Ascending aorta (tissue), 2 donors: Measurements from ENCODE around the gene TPM2. TPM values are rescaled to one million over a fixed set of nuclear protein-coding genes. Genes with fewer than 3 reads are reported as not detected.

Source experiments
- DNase-seq, 2 donors: peaks; one replicate each; pipeline ENCODE4 v3.0.0-alpha.2; 2019; ENCODE audit warnings: low spot score in 2 of 2
- H3K27ac ChIP-seq, 2 donors: fragments of 200-600 bp; sonication (generic); one replicate each; pipeline ENCODE4 v1.5.1; 2016 to 2017; ENCODE audit warnings: mild to moderate bottlenecking in 1 of 2
- H3K27me3 ChIP-seq: fragments of 200-600 bp; sonication (generic); one replicate; pipeline ENCODE4 v1.5.1; 2017
- H3K36me3 ChIP-seq, 2 donors: fragments of 200-600 bp; sonication (generic); one replicate each; pipeline ENCODE4 v1.5.1; 2016
- H3K4me1 ChIP-seq, 2 donors: fragments of 200-600 bp; sonication (generic); one replicate each; pipeline ENCODE4 v1.5.1; 2016 to 2017; ENCODE audit warnings: mild to moderate bottlenecking in 1 of 2
- H3K4me3 ChIP-seq, 2 donors: fragments of 200-600 bp; sonication (generic); one replicate each; pipeline ENCODE4 v1.5.1; 2016 to 2017; ENCODE audit warnings: mild to moderate bottlenecking in 1 of 2
- H3K9me3 ChIP-seq, 2 donors: fragments of 200-600 bp; sonication (generic); one replicate each; pipeline ENCODE4 v1.5.1; 2016
- intact Hi-C: fragments of 100-400 bp; cut with DNase I; formaldehyde crosslinking; loops from one replicate; pipeline ENCODE4 v1.15.1; 2023
- total RNA-seq: library from RNA; depleted of rRNA; stranded (reverse); fragments of >200 nt; gene quantifications from one replicate; pipeline ENCODE4 v1.1.0, GENCODE V29; 2016
- TF ChIP-seq, protein P1 (sequence below), 3 experiments: fragments of 200-600 bp in 2 of 3; fragments of 450-650 bp in 1 of 3; sonication (generic) in 2 of 3; IDR thresholded peaks; one replicate each; pipeline ENCODE4 v1.5.1; 2016 to 2019; ENCODE audit warnings: antibody characterized with exemption in 3 of 3, mild to moderate bottlenecking in 1 of 3, moderate library complexity in 1 of 3

The TPM2 gene
- total RNA-seq, 1 donor from 2014 or later: 1,923 TPM

DNA sequence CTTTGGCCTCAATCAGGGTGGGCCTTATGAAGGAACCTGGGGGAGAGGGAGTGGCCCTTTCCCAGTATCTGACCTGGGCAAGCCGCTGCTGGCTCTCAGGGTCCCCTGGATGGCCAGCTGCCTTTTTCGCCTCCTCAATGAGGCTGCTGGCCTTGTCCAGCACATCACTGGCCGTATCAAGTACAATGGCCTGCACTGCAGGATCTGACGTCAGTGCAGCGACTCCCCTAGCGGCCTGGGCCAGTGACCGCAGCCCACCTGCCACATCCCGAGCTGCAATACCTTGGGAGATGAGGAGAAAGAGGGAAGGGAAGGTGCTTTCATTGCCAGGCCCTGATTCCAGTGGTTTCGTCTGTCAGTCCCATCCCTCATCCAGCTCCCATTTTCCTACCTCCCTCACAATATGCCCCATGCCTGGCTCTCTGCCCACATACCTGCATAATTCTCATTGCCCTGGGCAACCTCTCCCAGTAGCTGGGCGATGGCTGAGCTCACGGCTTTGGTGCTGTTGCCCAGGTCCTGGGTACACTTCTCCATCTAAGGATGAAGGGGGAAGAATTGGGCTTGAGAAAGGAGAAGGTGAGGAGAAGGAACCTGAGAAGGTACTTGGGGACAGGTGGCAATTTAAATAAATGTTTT lies 23.2 kb upstream of the TPM2 start:
- H3K27me3 ChIP-seq: no peaks in the 10 kb centered on the region
- no peak overlapping the region for H3K4me3 ChIP-seq
- no peaks in the 10 kb centered on the region for H3K9me3 ChIP-seq
- peak overlapping the region in 1 of 2 donors; percentile 35 for H3K27ac ChIP-seq
- intact Hi-C loops: no loop called here
- TF ChIP-seq, protein P1, sequence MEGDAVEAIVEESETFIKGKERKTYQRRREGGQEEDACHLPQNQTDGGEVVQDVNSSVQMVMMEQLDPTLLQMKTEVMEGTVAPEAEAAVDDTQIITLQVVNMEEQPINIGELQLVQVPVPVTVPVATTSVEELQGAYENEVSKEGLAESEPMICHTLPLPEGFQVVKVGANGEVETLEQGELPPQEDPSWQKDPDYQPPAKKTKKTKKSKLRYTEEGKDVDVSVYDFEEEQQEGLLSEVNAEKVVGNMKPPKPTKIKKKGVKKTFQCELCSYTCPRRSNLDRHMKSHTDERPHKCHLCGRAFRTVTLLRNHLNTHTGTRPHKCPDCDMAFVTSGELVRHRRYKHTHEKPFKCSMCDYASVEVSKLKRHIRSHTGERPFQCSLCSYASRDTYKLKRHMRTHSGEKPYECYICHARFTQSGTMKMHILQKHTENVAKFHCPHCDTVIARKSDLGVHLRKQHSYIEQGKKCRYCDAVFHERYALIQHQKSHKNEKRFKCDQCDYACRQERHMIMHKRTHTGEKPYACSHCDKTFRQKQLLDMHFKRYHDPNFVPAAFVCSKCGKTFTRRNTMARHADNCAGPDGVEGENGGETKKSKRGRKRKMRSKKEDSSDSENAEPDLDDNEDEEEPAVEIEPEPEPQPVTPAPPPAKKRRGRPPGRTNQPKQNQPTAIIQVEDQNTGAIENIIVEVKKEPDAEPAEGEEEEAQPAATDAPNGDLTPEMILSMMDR (IDR thresholded peaks at IDR 0.05): no peak
- H3K36me3 ChIP-seq: peaks cover 98% of the 10 kb centered on the region in 2 donors
- DNase-seq: no peak
- peaks cover 0 to 3% of the 10 kb centered on the region in 2 donors for H3K4me1 ChIP-seq

DNA sequence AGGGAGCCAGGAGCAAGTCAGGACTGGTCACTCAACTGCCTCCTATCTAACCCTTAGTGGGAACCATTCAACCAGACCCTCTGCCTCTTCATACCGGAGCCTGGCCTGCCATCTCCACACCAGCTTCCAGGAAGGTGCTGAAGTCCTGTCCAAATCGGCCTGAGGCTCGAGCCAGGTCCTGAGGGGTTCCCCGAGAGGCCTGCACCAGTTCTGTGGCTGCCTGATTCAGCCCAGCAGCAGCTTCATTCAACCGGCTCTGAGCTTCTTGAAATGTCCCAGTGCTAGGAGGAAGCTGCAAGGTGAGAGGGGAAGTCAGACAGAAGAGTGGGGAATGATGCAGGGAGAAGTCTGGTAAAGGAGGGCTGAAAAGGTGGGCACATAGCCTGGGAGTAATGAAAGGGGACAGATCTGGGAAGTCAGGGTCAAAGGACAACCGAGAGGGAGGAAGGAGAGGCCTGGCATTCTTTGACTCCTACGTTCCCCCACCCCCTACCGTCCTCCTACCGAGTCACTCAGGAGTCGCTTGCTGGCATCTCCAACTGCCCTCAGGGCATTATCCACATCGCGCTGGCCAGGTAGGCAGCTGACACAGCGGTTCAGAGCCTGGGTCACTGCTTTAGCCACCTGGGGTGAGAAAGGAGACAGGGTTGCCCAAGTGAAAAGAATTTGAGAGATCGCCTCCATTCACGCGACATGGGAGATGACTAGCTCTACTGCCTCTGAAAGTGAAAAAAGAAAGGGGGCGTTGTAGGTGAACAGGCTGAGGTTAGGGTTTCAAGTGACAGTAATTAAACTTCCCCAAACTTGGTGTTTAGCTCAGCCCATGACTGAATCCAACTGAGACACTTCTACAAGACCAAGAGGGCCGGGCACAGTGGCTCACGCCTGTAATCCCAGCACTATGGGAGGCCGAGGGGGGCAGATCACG lies 22.0 kb upstream of the TPM2 start:
- no peaks in the 10 kb centered on the region for H3K9me3 ChIP-seq
- H3K27ac ChIP-seq: peak overlapping the region; percentile 1 to 17
- H3K27me3 ChIP-seq: no peaks in the 10 kb centered on the region
- TF ChIP-seq, protein P1 (IDR thresholded peaks at IDR 0.05): no peak
- no peak overlapping the region for H3K4me3 ChIP-seq
- intact Hi-C loops: no loop called here
- peaks cover 0 to 3% of the 10 kb centered on the region in 2 donors for H3K4me1 ChIP-seq
- no peak for DNase-seq
- H3K36me3 ChIP-seq: peaks cover 98% of the 10 kb centered on the region in 2 donors

DNA sequence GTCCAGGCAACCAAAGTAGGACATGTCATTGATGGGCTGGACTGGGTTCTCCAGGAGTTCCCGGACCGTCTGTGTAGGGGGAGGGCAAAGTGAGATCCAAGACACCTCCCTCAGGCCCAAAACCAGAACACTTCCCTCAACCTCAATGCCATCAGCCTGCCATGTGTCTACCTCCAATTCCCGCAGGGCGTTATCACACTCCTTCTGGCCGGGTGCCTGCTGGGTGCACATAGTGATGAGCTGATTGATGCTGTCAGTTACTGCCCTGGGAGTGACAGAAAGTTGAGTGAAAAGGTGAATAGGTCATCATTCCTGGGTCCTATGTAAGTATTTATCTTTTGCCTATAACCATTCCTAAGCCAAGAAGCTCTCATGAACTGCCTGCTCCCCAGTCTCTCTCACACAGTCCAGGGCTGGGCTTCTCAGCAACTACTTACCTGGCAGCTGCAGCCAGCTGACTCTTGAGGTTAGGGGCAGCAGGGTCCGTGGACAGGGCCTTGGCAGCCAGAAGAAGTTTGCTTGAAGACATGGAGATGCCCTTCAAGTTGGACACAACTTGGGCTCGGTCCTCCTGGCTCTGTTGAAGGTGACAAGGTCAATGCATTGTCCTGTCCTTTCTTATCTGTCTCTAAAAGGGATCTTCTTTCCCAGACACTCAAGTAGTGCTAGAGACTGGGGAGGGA lies 21.2 kb upstream of the TPM2 start:
- Histone ChIP-seq H3K36me3 (peaks cover 98% of the 10 kb centered on the region in 2 donors), H3K4me1 (no peaks in the 10 kb centered on the region), H3K9me3 (no peaks in the 10 kb centered on the region), H3K4me3 (no peak overlapping the region), H3K27me3 (no peaks in the 10 kb centered on the region), H3K27ac (peak overlapping the region; percentile 17 to 40)
- DNase-seq: no peak
- TF ChIP-seq, protein P1 (IDR thresholded peaks at IDR 0.05): no peak
- intact Hi-C loops: no loop called here

DNA sequence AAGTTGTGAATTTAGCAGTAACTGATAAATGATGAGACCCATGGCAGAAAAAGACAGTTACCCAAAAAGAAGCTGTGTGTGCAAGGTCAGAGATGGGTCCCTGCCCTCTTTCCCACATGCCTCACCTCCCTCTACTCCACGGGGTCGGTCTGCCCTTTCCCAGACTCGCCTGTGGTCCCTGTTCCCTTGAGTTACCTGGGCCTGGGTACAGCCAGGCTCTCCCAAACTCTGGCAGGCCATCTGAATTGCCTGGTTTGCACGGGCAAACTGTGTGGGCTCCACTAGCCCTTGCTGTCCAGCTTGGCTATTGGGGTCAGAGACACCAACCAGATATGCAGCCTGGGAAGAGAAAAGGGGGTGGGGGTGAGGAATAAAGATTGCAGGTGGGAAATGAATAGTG lies 18.4 kb upstream of the TPM2 start:
- Histone ChIP-seq H3K9me3 (no peaks in the 10 kb centered on the region), H3K36me3 (peaks cover 98% of the 10 kb centered on the region in 2 donors), H3K27me3 (no peaks in the 10 kb centered on the region), H3K4me3 (no peak overlapping the region), H3K4me1 (no peaks in the 10 kb centered on the region), H3K27ac (peak overlapping the region in 1 of 2 donors; percentile 61)
- TF ChIP-seq, protein P1 (IDR thresholded peaks at IDR 0.05): no peak
- intact Hi-C loops: no loop called here
- DNase-seq: no peak

DNA sequence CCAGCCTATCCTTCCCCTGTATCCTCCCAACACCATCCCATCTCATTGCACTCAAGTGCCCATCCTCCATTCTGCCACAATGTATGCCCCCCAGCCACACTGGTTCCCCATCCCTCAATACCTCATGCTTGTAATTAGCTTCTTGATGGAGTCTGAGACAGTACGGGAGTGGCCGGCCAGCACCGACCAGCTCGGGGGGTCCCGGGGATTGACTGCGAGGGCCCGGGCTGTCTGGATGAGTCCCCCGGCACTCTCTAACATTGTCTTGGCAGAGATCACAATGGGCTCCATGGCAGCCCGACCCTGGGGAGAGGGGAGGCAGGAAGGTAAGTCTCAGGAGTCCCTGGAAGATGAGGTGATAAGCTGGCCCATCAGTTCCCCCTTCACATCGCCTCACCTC lies 17.2 kb upstream of the TPM2 start:
- Histone ChIP-seq H3K27ac (peak overlapping the region; percentile 61), H3K9me3 (no peaks in the 10 kb centered on the region), H3K4me1 (no peaks in the 10 kb centered on the region), H3K36me3 (peaks cover 98% of the 10 kb centered on the region in 2 donors), H3K4me3 (no peak overlapping the region), H3K27me3 (no peaks in the 10 kb centered on the region)
- TF ChIP-seq, protein P1 (IDR thresholded peaks at IDR 0.05): no peak
- intact Hi-C loops: no loop called here
- no peak for DNase-seq
